Activated CD4-positive, alpha-beta T cell treated with anti-CD3 and anti-CD28 coated beads for 48 hours (primary cell): ENCODE measurements around the gene SPON1.
"Not testable (repeated sequence)": the region's sequence is repeated elsewhere in the genome, so short reads cannot be mapped to it uniquely, and the experiment has no call there.

Source experiments
- DNase-seq: peaks from one replicate; pipeline ENCODE4 v3.0.0-alpha.2; 2020

SPON1 gene

DNA sequence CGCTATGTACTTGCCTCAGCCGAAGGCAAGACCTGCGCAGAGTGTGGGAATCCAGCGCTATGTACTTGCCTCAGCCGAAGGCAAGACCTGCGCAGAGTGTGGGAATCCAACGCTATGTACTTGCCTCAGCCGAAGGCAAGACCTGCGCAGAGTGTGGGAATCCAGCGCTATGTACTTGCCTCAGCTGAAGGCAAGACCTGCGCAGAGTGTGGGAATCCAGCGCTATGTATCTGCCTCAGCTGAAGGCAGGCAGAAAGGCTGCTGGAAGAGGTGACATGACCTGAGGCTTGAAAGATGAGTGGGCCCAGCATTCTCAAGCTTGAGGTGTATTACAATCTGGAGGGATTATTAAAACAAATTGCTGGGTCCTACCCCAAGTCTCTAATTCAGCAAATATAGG, 290.0 kb downstream of the SPON1 start:
- not testable (repeated sequence) for DNase-seq

DNA sequence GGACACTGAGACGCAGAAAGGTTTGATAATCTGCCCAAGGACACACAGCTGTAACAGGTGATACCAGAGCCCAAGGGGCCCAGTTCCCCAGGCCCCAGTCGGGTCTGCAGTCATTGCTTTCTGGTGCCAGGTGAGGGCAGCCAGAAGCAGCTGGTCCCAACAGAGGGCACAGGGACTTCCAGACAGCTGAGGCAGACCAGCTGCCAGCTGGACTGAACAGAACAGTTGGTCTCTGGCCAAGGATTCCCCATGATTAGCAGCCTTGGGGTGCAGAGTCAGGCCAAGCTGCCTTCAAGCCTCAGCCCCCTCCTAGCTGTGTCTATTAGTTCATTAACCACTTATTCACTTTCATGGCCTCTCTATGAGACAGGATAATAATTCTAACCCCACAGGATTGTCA, 290.9 kb downstream of the SPON1 start:
- no peak for DNase-seq

DNA sequence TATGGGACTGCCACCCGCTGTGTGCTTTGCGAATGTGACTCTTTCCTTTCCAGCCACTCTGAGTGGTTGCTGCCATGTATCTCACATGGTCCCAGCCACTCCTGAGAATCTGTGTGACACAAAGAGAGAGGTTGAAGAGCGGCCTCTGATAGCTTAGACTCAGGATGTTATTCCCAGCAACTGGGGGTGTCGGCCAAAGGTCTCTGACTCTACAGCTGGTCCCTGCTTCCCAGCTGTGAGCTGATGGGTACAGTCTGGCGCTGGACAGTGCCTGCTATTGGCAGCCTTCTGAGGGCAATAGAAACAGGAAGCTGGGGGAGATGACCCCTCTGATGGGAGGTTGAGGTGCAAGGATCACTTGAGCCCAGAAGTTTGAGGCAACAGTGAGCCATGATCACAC, 291.3 kb downstream of the SPON1 start:
- no peak for DNase-seq

DNA sequence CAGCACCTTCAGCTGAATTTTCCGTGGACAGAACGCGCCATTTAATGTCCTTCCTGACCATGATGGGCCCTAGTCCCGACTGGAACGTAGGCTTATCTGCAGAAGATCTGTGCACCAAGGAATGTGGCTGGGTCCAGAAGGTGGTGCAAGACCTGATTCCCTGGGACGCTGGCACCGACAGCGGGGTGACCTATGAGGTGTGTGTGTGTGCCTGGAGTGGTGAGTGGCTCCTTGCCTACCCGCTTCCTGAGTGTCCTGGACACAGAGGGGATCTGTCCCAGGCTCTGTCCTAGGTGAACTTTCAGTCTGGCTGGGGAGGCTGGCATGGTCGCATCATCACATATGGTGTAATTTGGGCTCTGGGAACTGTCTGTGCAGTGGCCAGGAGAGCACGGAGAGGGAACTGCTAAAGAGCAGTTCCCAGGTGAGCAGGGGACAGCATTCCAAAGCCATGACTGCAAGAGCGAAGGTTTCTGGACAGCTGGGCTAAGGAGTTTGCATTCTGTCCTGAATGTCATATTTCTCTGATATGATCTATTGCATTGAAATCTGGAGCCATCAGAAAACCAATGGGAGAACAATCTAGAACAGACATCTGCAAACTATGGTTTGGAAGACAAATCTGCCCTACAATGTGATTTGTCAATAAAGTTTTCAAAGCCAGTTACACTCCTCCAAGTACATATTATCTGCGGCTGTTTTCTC, 292.2 kb downstream of the SPON1 start:
- no peak for DNase-seq

DNA sequence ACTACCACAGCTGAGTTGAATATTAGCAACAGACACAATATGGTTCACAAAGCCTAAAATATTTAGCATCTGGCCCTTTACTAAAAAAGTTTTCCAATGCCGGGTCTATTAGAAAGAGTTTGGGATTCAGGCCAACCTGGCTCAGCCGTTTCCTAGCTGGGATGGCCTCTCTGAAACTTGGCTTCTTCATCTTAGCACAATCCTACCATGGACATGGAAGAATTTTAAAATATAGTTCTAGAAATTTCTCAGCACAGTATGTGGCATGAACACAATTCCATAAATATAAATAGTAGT, 292.7 kb downstream of the SPON1 start:
- no peak for DNase-seq

DNA sequence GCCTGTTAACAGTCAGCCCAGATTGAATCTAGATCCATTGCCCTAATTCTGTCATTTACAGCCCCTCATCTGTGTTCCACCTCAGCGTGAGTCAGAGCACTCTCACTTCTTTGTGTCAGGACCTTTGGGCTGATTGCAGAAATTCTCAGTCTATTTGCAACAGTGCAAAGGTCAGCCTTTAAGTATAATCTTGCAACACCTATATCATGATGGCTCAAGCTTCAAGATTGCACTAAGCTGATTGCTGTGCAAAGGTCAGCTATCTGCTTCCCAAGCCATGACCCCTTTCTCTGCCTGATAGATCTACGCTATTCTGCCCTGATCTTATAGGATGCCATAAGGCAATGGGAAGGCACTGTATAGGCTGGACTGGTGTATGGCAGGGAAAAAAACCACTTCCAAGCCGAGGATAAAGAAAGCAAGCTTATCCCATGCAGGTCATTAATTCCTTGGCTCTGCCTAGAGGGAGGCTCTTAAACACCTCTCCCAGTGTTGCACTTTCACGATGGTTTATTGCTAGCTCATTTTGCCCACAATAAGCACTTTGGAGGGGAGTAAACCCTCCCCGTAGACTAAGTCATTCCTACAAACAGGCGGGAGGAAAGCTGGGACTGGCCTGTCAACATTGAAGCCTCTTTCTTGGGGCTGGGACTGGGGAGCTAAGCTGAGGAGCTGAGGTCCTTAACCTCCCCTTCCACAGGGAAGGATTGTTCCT, 295.9 kb downstream of the SPON1 start:
- DNase-seq: no peak

DNA sequence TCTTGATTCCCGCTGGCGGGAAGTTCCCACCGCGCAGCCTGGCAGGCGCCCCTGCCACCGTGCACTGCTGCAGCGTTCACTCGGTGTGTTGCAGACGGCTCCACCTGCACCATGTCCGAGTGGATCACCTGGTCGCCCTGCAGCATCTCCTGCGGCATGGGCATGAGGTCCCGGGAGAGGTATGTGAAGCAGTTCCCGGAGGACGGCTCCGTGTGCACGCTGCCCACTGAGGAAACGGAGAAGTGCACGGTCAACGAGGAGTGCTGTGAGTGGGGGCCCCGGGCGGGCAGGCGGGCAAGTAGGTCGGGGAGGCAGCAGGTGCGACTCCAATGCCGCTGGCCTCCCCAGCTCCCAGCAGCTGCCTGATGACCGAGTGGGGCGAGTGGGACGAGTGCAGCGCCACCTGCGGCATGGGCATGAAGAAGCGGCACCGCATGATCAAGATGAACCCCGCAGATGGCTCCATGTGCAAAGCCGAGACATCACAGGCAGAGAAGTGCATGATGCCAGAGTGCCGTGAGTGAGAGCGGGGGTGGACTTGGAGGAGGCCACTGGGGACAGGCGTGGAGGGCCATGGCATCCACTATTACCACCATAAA, 296.8 kb downstream of the SPON1 start:
- DNase-seq: no peak

DNA sequence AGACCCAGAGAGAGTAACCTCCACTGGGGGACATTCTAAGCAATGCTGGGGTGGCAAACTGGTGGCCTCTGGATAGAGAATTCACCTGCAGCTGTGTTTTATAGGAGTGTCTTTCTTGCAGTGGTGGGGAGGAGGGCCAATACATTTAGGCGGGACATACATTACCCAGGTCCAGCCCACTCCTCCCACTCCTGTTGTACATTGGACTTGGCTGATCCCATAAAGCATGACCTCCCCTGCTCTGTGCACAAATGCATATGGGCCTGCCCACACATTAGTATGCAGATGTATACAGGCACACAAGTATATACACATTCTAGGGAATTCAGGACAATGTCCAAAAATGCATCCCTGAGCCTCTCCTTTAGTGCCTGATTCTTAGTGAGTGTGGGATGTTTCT, 297.4 kb downstream of the SPON1 start:
- no peak for DNase-seq

DNA sequence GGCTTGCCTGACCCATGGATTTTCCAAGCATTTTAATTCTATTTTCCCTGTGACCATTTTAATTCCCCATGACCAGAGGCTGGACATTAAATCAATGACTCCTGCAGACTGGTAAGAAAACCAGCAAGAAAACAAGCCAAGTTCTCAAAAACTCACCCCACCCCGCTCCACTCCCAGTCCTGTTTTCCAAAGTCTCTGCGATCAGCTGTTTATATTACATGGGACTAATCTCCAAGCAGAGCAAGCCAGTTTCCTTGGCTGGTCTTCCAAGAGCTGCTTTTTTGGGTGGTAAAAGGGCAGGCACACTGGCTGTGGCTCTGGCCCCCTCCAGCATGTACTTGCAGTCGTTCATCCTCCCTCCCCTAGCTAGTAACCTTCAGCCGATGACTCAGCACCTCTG, 298.5 kb downstream of the SPON1 start:
- DNase-seq: no peak

DNA sequence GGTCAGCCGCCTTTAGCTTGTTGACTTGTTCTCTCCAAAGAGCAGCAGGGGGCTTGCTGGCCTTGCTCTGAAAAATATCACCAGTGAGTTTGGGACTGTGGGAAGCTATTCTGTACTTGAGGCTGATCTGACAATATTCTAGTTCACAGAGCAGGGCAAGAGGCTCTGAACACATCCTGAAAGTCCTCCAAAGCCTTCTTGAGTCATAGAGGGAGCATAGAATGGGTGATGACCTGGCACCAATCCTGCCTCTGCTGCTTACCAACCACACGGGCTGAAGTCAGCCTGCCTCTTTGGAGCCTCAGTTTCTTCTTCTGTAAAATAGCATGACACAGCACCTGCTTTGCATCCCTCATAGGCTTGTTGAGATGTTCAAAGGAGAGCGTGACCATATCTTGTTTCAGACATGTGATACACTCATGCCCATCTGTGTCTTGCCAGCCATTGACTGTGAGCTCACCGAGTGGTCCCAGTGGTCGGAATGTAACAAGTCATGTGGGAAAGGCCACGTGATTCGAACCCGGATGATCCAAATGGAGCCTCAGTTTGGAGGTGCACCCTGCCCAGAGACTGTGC, 299.8 kb downstream of the SPON1 start:
- no peak for DNase-seq

DNA sequence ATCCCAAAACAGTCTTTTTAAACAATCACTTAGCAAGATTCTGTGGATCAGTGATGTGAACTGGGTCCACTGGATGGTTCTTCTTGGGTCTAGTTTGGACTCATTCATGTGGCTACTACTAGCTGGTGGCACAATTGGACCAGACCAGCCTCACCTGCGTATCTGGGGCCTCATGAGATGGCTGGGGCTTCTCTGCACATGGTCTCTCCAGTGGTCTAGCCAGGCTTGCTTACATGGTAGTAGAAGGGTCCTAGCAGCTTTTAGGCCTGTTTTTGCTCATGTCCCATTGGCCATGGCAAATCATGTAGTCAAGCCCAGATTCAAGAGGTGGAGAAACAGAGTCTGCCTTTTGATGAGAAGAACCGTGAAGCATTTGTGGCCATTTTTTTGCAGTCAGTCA, 302.4 kb downstream of the SPON1 start:
- DNase-seq: no peak

DNA sequence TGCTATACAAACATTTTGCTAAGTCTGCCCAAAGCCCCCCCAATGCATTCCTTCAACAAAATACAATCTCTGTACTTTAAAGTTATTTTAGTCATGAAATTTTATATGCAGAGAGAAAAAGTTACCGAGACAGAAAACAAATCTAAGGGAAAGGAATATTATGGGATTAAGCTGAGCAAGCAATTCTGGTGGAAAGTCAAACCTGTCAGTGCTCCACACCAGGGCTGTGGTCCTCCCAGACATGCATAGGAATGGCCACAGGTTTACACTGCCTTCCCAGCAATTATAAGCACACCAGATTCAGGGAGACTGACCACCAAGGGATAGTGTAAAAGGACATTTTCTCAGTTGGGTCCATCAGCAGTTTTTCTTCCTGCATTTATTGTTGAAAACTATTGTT, 304.1 kb downstream of the SPON1 start:
- no peak for DNase-seq

DNA sequence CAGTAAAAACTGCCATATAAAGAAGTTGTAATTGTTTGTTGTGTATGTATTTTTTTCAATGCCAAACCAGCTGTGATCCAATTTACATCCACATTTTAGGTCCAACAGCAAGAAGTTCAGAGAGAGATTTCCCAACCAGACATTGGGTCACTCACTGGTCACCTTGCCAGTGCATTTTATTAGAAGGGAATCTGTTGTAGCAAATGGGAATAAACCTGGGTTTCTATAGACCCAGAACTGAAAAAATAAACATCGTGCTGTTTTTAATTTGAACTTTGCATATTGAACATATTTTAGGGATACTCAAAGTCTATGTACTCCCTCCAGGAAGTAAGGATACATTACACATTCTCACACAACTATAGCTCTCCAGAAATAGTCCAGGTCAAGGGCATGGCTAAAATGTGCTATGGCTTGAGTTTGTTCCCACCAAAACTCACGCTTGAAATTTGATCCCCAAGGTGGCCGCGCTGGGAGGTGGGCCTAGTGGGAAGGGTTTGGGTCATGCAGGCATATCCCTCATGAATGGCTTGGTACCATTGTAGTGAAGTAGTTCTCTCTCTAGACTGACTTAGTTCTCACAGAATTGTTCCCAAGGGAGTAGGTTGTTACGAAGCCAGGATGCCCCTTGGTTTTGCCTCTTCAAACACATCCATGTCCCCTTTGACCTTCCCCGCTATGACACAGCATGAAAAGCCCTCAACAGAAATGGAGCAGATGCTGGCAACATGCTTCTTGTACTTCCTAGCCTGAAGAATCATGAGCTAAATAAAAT, 305.5 kb downstream of the SPON1 start:
- DNase-seq: no peak

DNA sequence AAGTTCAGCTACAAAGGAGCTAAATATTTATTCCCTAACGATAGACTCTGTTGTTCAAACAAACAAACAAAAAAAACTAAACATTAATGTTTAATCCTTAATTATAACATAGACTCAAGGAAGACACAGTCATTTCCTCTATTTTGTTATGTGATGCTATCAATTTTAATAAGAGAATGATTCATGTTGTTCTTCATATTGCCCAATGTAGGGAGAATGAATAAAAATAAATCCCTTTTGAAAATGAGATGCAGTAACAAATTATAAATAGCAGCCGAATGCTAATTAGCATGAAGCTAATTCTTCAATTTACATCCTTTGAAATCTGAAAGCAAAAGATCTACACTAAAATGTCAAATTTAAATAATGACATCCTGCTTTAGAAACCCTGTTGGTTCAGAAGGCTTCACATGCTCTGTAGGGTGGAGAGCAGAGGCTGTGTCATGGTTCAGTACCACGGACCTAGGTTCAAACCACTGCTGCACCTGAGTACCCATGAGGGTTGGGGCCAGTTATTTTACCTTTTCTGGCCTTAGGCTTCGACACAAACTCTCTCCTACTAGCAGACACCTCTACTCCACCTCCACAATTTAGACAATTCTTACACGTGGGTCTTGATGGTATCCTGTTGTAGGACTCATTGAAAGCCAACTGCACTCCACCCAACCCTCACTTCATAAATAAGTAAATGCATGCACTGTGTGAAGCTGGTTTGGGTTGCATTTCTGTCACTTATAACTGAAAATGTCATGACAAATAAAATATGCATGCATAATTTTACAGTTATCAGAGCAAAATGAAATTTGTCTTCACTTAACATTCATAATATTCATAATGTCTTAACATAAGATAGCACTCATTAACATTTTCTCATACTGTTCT, 307.4 kb downstream of the SPON1 start:
- no peak for DNase-seq

DNA sequence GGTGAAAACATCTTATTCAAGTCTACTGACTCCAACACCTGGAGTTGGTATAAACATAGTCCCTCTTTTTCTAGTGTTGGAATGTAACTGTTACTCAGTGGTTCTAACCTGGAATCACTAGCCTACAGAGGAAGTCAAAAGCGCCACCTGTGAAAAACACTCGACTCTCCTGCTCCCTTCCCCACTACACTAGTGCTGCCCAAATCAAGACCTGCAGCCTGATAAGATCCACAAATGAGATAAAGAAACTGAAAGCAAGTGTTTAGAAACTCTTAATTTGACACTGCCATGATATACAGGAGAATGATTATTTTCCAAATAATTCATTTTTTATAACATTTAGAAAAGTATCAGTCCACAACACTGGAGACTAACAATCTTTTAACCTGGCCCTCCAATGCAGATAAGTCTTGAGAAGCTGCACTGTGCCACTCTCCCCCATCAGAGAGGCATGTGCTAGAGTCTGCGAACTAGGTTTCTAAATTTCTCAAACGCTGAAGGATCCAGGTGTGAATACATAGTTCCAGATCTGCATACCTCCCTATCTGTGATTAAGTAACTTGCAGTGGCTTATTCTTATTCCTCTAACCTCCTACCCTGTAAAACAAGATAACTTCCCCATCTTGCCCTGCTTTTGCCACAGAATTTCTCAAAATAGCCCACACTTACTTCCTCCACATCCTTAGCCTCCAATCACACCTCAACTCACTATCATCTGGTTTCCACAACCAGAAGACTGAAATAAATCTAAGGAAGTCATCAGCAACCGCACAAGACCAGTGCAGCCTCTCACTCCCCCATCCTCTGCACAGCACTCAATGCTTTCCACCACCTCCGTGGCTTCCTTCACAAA, 308.4 kb downstream of the SPON1 start:
- DNase-seq: peak; percentile 15

DNA sequence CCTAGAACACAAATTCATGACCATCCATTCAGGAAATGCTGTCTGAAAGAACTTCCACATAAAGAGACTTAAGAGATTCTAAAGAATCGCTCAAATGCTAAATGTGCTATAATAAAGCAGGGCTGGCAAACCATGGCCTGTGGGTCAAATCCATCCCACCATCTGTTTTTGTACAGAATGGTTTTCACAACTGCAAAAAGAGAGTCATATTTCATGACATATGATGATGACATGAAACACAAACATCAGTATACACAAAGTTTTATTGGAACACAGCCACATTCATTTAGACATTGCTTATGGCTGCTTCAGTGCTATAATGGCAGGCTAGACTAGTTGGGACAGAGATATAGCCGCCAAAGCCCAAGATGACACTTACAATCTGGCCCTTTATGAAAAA, 311.4 kb downstream of the SPON1 start:
- DNase-seq: no peak

DNA sequence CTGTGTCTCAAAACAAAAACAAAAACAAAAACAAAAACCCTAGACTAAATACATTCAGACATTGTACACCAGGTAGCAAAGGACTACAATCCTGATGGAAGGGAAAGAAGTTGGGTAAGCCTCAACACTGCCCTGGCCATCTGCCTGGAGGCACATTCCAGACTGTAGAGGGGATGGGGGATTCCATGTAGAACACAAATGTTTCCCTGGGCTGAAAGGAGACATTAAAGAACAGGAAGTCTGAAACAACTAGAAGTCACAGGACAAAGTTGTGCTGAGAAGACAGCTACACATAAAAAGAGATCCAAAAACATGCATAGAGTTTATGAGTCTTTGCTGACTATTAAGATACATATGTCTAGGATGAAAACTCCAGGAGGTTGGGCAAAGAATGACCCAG, 312.6 kb downstream of the SPON1 start:
- no peak for DNase-seq

DNA sequence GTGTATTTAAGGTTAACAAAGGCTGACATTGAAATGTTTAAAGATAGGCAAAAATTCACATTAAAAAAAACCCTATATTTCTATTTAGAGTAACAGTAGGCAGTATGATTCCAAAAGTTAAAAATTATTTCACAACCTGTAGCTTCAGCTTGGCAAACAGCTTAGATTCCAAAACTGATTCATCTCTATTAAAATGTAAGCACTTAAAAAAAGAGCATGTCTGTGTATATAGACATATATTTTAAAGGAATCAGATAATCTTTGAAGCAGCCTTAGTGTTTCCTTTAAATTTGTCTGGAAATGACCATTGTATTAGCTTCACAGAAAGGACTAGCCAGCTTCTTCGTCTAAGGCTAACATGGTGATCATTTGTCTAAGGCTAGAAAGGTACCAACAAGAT, 316.3 kb downstream of the SPON1 start:
- not testable (repeated sequence) for DNase-seq

DNA sequence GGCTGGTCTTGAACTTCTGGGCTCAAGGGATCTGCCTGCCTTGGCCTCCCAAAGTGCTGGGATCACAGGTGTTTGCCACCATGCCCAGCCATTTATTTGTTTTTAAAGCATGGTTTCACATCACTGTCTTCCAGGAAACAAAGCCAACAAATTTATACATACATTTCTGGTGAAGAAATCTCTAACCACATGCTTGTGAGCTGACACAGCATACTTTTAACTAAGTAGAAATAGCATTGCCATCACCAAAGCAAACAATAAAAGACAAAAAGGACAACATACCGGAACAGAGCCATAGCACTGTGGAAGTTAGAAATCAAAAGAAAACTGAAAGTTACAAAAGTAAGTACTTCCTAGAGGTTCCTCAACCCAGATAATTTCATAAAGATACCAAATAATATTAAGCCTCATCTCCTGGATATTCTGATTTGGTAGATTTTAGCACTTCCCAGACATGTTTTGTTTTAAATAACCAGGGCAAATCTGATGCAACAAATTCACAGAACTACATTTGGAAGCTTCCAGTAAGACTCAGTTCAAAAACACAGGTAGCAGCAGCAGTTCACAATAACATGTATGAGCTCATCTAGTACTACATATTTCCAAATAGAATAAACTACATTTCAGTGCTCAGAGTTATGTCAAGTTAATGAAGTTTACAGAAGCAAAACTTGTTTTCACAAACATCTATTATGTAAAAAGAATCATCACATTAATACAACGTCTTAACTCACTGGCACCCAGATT, 325.8 kb downstream of the SPON1 start:
- DNase-seq: no peak

DNA sequence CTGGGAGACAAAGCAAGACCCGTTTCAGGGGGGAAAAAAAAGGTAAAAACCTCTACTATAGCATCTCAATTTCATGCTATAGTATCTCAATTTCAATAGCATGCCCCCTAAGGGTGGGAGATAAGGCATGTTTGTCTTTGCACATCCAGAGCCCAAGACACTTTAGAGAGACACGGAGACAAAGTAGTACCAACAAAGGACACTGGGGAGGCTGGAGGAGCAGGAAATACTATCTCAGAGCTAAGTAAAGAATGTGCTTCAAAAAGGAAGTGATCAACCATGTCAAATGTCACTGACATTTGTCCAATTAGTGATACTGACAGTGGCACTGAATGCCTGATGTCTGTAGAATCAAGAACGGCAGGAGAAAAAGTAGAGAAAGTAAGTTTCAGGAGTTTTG, 327.9 kb downstream of the SPON1 start:
- no peak for DNase-seq

DNA sequence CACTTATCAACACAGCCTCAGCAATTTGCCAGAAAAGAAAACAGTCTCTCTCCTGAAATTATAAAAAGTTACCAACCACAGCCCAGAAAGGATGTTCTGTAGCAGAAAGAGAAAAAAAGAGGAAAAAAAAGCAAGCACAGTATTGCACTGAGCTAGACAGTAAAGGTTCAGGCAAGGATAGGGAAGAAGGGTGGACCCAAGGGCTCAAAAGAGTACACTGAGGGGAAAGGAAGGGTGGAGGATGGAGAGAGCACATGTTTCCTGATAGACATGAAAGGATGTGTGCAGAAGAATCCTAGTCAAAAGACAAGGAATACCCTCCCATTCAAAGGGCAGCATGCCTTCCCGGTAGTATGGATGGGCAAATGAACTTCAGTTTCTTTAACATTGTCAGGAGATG, 337.4 kb downstream of the SPON1 start:
- no peak for DNase-seq
